ENCODE measurements around the gene SCRN2.

Gene SCRN2

DNA sequence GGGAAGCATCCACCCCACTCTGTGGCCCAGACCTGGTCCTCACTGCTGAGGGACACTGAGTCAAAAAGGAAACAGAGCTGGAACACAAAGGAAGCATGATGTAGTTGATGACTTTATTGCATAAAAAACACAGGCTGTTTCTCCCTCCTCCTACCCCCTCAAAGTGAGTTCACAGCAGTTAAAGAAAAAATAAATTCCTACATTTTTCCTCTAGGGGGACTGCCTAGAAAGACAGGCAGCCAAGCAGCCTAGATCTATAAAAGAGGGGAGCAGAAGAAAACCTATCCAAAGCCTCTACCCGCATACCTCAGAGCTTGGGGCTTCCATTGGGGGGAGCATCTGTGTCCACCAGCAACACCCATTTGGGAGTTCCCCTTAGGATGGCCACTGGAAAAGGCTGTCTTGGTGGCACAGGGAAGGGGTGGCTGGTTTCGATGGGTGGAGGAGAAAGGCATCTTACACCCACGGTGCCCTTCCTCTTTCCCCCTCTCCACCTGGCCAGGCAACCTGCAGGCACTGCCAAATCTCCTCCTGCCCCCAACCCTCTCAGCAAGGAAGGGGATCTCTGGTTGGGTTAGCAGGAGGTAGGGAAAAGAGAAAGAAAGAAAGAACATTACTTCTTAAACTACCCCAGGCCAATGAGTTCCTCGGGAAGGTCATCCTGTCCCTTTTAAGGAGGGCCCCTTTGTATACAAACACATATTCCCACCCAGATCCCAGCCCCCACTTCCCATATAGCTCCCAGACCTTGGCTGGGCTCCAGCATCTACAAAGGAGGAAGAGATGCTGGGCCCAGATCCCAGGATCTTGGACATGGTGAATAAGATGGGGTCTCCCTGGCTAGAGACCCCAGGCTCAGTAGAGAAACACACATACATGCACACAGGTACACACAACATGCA lies 4.0 kb upstream of the SCRN2 start:
- DNase-seq, result no peak

DNA sequence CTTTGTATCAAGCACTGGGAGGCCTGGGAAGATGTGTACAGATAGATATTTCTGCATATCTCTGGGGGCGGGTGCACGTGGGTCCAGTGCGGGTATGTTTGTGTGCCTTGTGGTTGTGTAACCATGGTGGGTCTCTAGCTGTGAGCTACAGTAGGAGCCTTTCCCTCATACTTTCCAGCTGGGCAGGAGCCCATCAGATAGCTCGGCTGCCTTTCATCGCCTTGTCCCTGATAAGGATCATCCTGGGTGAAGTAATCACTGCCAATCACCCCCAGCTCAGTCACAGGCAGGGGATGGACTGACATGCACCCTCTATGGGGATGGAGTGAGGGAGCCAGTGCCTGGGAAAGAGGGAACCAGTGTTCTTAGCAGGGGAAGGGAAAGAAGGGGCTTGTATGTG lies 3.2 kb upstream of the SCRN2 start:
- no peak for DNase-seq

DNA sequence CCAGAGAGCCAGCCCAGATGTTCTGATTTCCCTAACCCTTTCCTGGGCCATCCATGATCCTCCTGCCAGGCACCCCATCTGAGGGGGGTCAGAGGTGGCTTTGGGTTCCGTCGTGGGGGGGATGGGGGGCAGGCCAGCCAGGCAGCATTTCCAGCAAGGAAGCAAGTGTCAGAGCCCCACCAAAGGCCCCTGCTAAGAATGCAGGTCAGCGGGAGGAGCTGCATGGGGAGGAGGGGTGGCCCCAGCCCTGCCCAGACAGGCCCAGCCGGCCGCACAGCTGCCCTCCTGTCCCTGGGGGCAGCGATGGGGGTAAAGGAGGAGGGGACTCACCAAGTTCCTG lies 2.3 kb upstream of the SCRN2 start:
- no peak for DNase-seq

DNA sequence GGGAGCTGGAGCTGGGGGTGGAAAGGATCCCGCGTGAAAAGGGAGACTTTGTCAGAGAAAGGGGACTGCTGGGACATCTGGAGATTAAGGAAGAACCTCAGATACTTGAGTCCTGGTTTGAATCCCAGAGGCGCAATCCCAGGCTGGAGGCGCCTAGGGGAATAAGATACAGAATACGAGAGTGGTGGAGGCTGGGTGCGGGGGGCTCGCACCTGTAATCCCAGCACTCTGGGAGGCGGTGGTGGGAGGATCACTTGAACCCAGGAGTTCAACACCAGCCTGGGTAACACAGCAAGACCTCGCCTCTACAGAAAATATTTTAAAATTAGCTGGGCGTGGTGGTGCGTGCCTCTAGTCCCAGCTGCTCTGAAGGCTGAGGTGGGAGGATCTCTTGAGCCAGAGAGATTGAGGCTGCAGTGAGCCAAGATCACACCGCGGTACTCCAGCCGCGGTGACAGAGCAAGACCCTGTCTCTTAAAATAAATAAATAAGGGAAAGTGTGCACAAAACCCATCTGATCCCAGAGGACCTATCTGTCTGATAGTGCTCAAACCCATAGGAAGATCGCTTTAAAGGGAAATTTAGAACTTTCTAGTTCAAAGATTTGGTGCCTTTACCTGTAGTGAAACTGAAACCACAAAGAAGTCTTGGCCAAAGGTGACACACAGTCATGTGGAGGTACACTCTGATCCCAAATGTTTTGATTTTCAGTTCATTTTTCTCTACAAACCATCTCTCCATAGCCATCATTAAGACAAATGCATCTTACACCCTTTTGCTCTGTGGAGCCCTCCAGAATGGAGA lies 617 bp upstream of the SCRN2 start:
- DNase-seq, result no peak

DNA sequence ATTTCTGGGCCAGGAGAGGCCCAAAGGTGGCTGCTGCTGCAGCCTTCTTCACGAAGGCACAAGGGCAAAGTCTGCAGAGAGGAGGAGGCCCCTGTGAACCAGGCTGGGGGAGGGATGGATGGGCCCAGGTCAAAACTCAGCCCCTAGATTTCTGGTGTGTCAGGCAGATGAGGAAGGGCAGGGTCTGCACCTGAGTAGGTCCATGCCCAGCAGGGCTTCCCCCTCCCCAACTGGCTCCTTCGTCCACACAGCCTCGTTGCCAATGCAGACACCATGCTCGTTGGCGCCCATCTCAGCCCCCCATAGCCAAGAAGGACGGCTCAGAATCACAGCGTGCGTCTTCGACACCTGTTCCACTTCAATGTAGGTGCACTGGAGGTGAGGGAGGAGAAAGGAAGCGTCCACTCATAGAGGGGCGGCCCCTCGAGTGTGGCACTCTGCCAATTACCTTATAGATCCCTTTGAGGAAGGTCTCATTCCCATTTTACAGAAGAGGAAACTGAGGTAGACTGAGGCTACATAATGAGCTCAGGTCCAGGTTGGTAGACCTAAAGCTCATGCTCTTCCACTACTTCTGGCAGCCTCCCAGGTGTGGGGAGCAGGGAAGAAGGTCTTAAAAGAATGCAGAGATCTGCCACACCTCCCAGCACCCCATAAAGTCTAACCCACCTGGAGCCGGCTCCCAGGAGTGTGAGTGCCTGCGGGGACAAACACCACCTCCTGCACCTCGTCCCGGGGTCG lies 902 bp downstream of the SCRN2 start:
- no peak for DNase-seq

DNA sequence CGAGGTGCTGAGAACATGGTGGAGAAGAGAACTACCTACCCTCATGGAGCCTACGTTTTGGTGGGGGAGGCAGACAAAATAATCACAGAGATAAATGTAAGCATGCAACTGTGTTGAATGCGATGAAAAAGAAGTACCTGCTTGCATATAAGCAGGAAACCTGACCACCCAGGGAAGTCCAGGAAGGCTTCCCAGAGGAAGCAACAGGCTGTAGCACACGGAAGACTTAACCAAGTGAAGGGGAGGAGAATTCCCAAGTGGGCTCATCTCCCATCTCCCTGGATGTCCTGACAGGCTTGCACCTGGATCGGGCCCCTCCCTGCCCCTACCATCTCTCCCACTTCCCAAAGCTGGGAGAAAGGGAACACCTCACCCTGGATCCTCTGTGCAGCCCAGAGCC lies 2.0 kb downstream of the SCRN2 start:
- no peak for DNase-seq

DNA sequence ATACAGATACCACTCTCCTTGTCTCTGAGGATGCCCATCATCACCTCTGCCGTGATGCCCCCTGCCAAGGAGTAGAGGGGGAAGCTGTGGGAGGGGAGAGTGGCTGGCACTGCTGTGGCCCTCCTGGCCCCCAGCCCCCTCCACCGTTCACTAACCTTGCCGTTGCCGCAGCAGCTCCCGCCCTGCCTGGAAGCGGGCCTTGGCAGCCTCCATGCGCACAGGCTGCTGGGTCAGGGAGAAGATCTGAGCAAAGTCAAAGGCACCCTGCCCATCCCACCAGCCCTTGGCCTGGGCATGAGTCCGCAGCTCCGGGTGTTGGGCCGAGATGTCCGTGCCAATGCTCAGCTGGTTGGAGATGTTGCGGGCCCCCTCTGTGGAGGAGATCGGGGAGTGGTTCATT lies 2.4 kb downstream of the SCRN2 start:
- DNase-seq, result no peak

DNA sequence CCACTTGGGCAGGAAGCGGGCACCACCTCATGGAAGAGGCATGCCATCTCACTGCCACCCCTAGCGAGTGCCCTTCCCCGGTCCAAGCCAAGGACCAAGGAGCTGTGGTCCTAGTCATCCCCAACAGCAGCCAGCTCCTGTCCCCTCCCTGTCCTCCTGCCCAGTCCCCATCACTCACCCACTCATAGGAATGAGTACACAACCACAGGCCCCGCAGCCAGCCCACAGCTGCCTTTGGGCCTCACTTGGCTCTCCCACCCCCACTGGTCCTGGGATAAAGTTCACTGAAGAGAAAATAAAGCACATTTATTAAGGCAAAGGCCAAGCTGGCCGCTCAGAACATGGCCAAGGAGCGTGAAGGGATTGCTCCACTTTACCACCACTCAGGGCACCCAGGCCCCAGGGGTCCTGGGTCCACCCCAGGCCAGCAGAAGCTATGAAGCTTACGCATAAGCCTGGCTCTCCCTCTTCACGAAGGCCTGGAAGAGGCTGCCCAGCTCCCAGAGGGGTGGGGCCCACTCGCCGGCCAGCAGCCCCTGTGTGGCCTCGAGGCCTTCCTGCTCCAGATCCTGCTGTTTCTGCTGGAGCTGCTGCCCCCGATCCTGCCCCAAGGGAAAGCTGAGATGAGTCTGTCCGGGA lies 3.6 kb downstream of the SCRN2 start:
- DNase-seq, result no peak

DNA sequence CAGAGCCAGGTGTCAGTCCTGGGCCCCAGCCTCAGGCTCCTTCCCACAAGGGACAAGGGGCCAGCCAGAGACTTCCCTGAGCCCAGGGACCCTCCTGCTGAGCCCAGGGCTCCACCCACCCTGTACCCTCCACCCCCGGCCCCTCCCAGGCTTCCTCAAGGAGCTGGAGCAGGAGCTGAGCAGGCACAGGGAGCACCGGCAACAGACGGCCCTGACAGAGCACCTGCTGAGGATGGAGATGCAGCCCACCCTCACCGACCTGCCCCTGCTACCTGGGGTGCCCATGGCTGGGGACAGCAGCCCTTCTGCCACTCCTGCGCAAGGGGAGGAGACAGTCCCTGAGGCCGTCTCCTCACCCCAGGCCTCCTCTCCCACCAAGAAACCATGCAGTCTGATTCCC lies 4.5 kb downstream of the SCRN2 start:
- DNase-seq, result no peak

DNA sequence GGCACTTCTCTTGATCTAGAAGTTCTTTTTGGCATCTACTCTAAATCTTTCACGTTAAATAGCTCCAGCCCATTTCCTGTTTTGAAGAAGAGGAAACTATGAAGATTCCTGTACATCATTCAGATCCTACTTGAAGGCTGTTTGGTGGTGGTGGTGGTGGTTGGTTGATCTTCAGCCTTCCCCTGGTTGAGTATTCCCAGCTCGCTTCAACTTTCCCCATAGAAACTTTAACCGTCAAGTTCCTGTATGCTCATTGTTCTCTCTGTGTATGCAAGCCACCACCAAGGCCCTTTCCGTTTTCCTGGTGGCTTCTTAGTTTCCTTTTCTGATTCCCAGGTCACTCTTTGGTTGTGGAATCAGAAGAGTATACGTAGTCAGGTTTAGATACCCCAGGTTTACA lies 6.3 kb downstream of the SCRN2 start:
- DNase-seq, result no peak

DNA sequence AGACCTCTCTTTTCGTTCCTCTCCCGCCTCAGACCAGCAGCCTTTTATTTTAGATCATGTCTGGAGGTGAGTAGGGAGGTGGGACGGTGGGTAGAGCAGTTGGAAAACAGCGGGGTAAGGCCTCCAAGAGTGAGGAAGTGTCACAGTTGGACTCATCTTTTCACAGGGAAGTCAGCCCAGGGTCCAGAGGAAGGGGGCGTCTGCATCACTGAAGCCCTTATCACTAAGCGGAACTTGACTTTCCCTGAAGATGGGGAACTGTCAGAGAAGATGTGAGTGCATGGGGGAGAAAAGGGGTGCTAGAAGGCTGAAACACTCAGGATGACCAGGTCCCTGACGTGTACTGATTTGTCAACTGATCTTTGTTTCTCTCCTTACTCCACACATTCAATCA lies 9.1 kb downstream of the SCRN2 start:
- no peak for DNase-seq

DNA sequence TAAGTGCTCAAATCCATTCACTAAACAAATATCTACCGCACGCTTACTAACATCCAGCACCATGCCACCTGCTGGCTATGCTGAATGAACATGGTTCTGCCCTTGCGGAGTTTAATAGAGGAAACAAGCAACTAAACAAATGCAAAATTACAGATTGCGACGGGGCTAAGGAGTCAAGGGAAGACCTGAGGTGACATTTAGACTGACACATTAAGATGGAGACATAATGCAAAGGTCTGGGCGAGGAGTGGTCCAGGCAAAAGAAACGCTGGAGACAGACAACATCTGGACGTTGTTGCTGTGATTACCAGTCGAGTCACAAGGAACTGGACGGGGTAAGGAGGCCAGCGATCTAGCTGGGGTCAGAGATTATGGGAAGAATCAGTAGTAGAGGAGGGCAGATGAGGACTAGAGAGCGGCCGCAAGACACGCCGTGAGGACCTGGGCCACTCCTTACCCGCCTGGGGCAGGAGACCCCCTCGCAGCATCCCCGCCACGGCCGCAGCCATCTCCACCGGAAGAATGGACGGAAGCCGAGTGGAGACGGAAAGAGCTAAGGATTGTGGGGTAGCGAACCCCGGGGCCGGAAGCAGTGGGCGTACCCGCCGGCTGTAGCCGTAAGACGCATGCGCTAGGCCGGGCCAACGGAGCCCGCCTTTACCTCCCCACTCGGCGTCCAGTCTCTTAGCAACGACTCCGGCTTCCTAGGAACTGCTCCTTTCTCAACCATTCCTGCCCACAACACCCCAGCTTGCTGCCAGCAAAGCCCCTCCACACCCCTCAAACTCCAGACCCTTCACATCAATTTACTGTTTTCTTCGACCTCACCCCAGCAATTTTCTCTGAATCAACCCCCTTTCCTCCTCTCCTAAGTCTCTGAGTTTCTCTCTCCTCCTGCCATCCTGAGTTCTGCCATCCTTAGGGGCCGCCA lies 9.8 kb downstream of the SCRN2 start, which contains the start of the genes LRRC46 and MRPL10:
Gene LRRC46, plus strand, starts transcription at position 668 of the 931 bp plus-strand sequence. CDS start 320 bp downstream, outside the sequence.
Gene MRPL10, minus strand, starts transcription at position 539 of the 931 bp plus-strand sequence. Its CDS starts 30 bp downstream, at position 509.
- peak; percentile 92 for DNase-seq

DNA sequence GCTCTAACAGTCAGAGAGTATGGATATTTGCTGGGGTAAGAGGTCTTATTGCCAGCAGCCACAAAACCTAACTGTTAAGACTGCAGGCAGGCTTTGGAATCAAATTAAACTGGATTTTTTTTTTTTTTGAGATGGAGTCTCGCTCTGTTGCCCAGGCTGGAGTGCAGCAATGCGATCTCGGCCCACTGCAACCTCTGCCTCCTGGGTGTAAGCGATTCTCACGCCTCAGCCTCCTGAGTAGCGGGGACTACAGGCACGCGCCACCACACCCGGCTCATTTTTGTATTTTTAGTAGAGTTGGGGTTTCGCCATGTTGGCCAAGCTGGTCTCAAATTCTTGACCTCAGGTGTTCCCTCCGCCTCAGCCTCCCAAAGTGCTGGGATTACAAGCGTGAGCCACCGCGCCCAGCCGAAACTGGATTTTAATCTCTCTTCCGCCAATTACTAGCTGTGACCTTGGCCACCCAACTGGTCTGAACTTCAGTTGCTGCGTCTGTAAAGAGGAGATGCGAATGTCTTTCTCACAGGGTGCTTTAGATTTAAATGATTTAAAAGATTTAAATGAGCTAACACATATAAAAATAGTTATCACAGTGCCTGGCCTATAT lies 10.6 kb downstream of the SCRN2 start:
- no peak for DNase-seq

DNA sequence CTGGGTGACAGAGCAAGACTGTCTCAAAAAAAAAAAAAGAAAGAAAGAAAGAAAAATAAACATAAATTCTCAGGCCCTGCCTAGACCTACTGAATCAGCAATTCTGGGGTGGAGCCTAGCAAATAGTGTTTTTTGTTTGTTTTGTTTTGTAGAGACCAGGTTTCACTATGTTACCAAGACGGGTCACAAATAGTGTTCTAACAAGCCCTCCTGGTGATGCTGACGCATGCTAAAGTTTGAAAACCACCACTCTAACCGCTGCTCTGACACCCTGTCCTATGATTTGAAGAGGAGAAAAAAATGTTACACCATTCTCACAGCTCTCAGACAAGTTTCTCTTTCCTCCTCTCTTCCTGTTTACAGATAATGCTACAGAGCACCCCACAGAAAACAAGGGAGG lies 11.2 kb downstream of the SCRN2 start:
- DNase-seq, result no peak

DNA sequence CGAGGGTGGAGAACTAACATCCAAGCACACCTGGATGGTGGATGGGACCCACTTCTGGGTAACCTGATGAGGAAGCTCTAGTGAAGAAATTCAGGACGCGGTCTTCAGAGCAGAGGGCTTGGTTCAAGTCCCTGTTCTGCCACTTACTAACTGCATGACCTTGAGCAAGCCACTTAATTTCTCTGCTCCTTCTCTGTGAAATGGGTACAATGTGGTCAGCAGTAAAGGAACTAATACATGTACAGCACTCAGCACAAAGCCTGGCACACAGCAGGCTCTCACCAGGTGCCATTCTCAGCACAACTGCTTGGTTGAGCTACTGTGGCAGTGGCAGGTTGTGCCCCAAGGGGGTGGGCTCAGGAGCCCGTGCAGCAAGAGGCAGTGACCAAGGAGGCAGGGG lies 17.6 kb downstream of the SCRN2 start:
- no peak for DNase-seq

DNA sequence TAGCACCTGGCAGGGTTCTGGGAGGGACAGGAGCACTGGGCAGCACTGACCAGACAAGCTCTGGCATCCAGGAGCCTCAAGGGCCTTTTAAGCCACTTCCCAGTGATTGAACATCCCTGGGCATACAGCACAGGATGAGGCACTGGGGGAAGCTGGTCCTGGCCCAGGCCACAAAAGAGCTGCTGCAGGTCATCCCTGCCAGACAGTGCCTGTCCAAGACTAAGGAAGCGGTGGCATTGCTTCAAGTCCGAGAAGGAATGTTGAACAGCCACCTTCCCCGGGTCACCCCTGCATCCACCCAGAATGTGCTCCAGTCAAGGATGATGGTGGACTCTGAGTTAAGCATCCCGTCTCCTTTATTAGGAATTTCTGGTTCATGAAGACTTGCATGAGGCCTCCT lies 18.3 kb downstream of the SCRN2 start:
- DNase-seq, result no peak

DNA sequence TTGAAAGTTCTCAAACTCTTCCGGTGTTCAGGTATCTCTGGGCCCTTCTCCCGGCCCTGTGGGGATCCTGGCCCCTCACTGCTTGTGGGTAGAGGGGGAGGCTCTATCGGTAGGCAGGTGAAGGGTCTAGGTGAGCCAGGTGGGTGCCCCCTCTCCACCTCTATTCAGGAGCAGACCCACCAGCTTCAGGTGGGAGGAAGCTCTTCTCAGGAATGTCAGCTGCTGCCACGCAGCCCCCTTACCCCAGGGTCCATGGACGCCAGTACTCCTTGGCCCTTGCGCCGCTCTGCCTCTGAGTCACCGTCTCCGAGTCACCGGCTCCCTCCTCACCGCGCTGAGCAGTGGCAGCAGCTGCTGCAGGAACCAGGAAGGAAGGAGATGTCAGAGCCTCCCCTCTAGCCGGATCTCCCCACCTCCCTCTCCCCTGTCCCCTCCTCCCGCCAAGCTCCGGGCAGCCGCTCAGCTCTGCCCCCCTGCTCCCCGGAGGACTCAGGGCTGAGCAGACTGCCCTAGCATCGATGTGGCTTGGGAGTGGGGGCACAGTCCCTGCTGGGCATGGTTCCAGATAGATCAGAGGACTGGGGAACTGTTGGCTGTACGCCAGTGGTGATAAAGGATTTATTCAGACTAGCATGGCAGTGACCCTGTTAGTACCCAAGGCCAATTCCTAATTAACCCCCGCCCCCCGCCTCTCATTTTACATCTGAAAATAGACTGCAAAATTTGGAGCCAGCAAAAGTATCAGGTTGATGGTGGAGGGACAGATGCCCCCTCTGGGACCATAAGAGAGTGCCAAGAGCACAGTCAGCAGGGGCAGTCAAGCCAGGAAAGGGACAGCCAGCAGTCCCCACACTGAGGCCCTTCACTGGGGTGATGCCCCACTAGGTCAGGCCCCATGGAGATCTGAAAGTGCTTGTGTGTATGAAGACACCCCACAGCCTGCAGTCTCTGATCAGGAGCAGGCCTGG lies 19.4 kb downstream of the SCRN2 start, which contains the start of gene OSBPL7:
Gene OSBPL7, minus strand, starts transcription at position 371 of the 968 bp plus-strand sequence. CDS start 1,516 bp downstream, outside the sequence.
- DNase-seq, result peak; percentile 96

DNA sequence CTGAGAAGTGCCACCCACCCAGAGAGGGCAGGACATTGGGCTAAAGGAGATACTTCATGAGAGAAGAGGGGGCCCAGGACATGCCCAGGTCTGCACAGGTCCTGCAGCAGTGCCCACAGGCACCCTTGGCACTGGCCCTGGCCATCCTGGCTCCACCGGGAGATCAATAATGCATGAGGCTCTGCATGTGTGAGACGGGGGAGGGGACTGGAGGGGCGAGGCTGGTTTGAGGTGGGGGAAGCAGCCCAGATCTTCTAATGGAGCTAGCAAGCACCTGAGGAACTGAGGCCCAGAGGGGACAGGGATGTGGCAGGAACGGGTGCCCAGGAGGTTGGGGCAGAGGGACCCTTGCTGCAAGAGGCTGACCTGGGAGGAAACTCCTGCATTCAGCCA lies 20.0 kb downstream of the SCRN2 start:
- no peak for DNase-seq

DNA sequence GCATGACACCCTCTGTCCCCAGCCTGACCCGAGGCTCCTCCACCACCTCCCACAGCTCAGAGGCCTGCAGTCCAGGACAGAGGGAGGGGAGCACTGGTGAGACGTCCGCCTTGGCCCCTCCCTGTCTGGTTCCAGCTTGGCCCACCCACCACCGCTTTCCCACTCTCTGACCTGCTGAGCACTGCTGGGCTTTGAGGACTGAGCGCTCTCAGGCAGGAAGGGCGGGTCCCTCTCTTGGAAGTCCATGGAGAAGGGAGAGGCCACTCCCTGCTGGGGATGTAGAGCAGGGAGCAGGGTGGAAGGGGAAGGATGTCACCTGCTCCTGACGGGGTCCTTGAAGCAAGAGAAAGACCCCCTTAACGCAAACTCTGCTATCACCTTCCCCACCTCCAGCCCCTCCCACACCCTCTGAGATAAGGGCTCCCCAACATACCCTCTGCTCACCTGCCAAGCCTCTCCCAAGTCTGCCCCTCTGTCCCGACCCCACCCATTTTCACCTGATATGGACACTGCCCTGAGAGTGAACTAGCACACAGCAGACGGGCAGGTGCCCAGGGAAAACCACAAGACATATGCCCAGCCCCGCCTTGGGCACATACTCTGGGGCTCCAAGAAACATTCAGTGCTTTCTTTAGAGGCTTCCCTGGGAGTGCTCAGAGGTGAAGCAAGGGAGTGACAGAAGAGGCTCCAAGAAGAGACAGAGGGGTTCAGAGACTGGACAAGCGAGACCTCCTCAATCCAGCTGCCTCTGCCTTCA lies 20.9 kb downstream of the SCRN2 start:
- no peak for DNase-seq
